SU-DHL-6 (cell line): ENCODE data around the gene RBFOX1.

ENCODE experiments used
- H2AFZ ChIP-seq: fragments of 200-600 bp; sonication (generic); 2 replicates; pipeline ENCODE4 v1.6.1; 2014; ENCODE audit warnings: low read depth, mild to moderate bottlenecking, moderate library complexity, mixed read lengths, antibody characterized with exemption, low read length; ENCODE audit not compliant: severe bottlenecking
- H3F3A ChIP-seq: fragments of 200-600 bp; shearing (Covaris generic); 2 replicates; pipeline ENCODE4 v1.6.0; 2016; ENCODE audit warnings: antibody characterized with exemption, mild to moderate bottlenecking; ENCODE audit not compliant: insufficient read depth
- H3K27ac ChIP-seq: fragments of 200-600 bp; sonication (generic); 2 replicates; pipeline ENCODE4 v1.5.1; 2016; ENCODE audit warnings: low read depth, mild to moderate bottlenecking, low read length, moderate library complexity, mixed read lengths
- H3K27me3 ChIP-seq: fragments of 200-600 bp; sonication (generic), shearing (Covaris generic); 2 replicates; pipeline ENCODE4 v1.6.0; 2014; ENCODE audit warnings: mild to moderate bottlenecking, low read length
- H3K36me3 ChIP-seq: fragments of 200-600 bp; sonication (generic); 2 replicates; pipeline ENCODE4 v1.6.1; 2014; ENCODE audit warnings: mild to moderate bottlenecking, low read length, mixed read lengths
- H3K4me2 ChIP-seq: fragments of 300-600, 200-600 bp; shearing (Covaris generic), sonication (generic); 2 replicates; pipeline ENCODE4 v1.6.0; 2014; ENCODE audit warnings: low read length, low read depth, mild to moderate bottlenecking; ENCODE audit not compliant: poor library complexity, severe bottlenecking
- H3K4me3 ChIP-seq: fragments of 200-600 bp; sonication (generic); 2 replicates; pipeline ENCODE4 v1.5.1; 2014; ENCODE audit warnings: antibody characterized with exemption, low read length, mild to moderate bottlenecking, mixed read lengths; ENCODE audit not compliant: insufficient read depth, poor library complexity, severe bottlenecking
- H3K79me2 ChIP-seq: fragments of 200-600 bp; sonication (generic); 2 replicates; pipeline ENCODE4 v1.6.1; 2014; ENCODE audit warnings: mild to moderate bottlenecking, low read length, moderate library complexity; ENCODE audit not compliant: insufficient read depth
- H3K9ac ChIP-seq: fragments of 200-600 bp; sonication (generic); 2 replicates; pipeline ENCODE4 v1.7.0; 2014; ENCODE audit warnings: mild to moderate bottlenecking, low read length
- H3K9me2 ChIP-seq: fragments of 200-600 bp; sonication (generic); replicated peaks from 2 replicates; pipeline ENCODE4 v1.6.1; 2014; ENCODE audit warnings: low read length; ENCODE audit not compliant: insufficient read depth
- H3K9me3 ChIP-seq: fragments of 200-600 bp; sonication (generic); 2 replicates; pipeline ENCODE4 v1.6.1; 2014; ENCODE audit warnings: low read length, mixed read lengths; ENCODE audit not compliant: insufficient read depth
- H4K20me1 ChIP-seq: fragments of 200-600 bp; sonication (generic); 2 replicates; pipeline ENCODE4 v1.6.1; 2014; ENCODE audit warnings: low read depth, mild to moderate bottlenecking, antibody characterized with exemption, low read length, moderate library complexity, mixed read lengths
- CTCF ChIP-seq: fragments of 200-600 bp; sonication (generic); IDR thresholded peaks from one replicate; pipeline ENCODE4 v1.5.1; 2017; ENCODE audit warnings: antibody characterized with exemption, mild to moderate bottlenecking, low read length, moderate library complexity; ENCODE audit not compliant: insufficient read depth, poor library complexity, severe bottlenecking
- EZH2phosphoT487 ChIP-seq: fragments of 200-600 bp; sonication (generic), shearing (Covaris generic); conservative IDR thresholded peaks from 2 replicates; pipeline ENCODE4 v1.6.1; 2018; ENCODE audit warnings: mild to moderate bottlenecking, antibody characterized with exemption, low read length, moderate library complexity, mixed read lengths

Gene RBFOX1

GRCh38 chr16:7513429-7513828, 180.8 kb downstream of the RBFOX1 start:
- Histone ChIP-seq H3K4me3 (no peak overlapping the region), H3K9ac (no peak overlapping the region), H3K27ac (no peak overlapping the region), H4K20me1 (no peaks in the 10 kb centered on the region), H3K9me2 (no peaks in the 10 kb centered on the region), H3K4me2 (no peak overlapping the region), H2AFZ (no peak overlapping the region), H3F3A (no peaks in the 10 kb centered on the region), H3K27me3 (no peaks in the 10 kb centered on the region), H3K79me2 (no peaks in the 10 kb centered on the region), H3K36me3 (no peaks in the 10 kb centered on the region), H3K9me3 (no peaks in the 10 kb centered on the region)
- TF ChIP-seq EZH2phosphoT487: no peak
- TF ChIP-seq CTCF: no peak

GRCh38 chr16:7515543-7515942, 182.9 kb downstream of the RBFOX1 start:
- H3K36me3 ChIP-seq: no peaks in the 10 kb centered on the region
- H3K9me2 ChIP-seq: no peaks in the 10 kb centered on the region
- no peak overlapping the region for H3K4me2 ChIP-seq
- no peaks in the 10 kb centered on the region for H3F3A ChIP-seq
- H3K9me3 ChIP-seq: no peaks in the 10 kb centered on the region
- H2AFZ ChIP-seq: no peak overlapping the region
- no peak overlapping the region for H3K27ac ChIP-seq
- TF ChIP-seq EZH2phosphoT487 (no peak), CTCF (no peak)
- H3K4me3 ChIP-seq: no peak overlapping the region
- no peaks in the 10 kb centered on the region for H3K27me3 ChIP-seq
- H3K79me2 ChIP-seq: no peaks in the 10 kb centered on the region
- no peak overlapping the region for H3K9ac ChIP-seq
- H4K20me1 ChIP-seq: no peaks in the 10 kb centered on the region

- TF ChIP-seq EZH2phosphoT487: no peak
- TF ChIP-seq CTCF: no peak
- Histone ChIP-seq H3K27me3 (no peaks in the 10 kb centered on the region), H3K9ac (no peak overlapping the region), H3K4me2 (no peak overlapping the region), H4K20me1 (no peaks in the 10 kb centered on the region), H3K27ac (no peak overlapping the region), H3K9me2 (0 out of 2 replicates have a peak, but pooled peaks cover 7% of the 10 kb centered on the region), H3K36me3 (no peaks in the 10 kb centered on the region), H3F3A (no peaks in the 10 kb centered on the region), H3K9me3 (no peaks in the 10 kb centered on the region), H3K79me2 (no peaks in the 10 kb centered on the region), H3K4me3 (no peak overlapping the region), H2AFZ (no peak overlapping the region)
These were observed 184.9 kb downstream of the RBFOX1 start for GRCh38 chr16:7517496-7517895.
